GM12865 (cell line): Measurements from ENCODE around the gene TNRC6C.
"Not testable (repeated sequence)": the region's sequence is repeated elsewhere in the genome, so short reads cannot be mapped to it uniquely, and the experiment has no call there.

ENCODE experiments used
- DNase-seq: peaks from one replicate; pipeline ENCODE4 v3.0.0; 2010; ENCODE audit warnings: low read depth
- H3K4me3 ChIP-seq: 2 replicates; pipeline ENCODE4 v1.5.1; 2011; ENCODE audit warnings: mild to moderate bottlenecking, low read depth, low read length, control low read depth
- TF ChIP-seq, protein P1 (sequence below): IDR thresholded peaks from 2 replicates; pipeline ENCODE4 v1.5.1; 2011; ENCODE audit warnings: low read length, control low read depth, low read depth, inconsistent platforms; ENCODE audit not compliant: insufficient read depth; ENCODE audit errors: missing control alignments

Gene TNRC6C

GRCh38 chr17:77990301-77990700 lies 31.8 kb downstream of the TNRC6C start:
- DNase-seq = no peak
- no peak overlapping the region for H3K4me3 ChIP-seq
- TF ChIP-seq, protein P1, sequence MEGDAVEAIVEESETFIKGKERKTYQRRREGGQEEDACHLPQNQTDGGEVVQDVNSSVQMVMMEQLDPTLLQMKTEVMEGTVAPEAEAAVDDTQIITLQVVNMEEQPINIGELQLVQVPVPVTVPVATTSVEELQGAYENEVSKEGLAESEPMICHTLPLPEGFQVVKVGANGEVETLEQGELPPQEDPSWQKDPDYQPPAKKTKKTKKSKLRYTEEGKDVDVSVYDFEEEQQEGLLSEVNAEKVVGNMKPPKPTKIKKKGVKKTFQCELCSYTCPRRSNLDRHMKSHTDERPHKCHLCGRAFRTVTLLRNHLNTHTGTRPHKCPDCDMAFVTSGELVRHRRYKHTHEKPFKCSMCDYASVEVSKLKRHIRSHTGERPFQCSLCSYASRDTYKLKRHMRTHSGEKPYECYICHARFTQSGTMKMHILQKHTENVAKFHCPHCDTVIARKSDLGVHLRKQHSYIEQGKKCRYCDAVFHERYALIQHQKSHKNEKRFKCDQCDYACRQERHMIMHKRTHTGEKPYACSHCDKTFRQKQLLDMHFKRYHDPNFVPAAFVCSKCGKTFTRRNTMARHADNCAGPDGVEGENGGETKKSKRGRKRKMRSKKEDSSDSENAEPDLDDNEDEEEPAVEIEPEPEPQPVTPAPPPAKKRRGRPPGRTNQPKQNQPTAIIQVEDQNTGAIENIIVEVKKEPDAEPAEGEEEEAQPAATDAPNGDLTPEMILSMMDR = no peak

DNA sequence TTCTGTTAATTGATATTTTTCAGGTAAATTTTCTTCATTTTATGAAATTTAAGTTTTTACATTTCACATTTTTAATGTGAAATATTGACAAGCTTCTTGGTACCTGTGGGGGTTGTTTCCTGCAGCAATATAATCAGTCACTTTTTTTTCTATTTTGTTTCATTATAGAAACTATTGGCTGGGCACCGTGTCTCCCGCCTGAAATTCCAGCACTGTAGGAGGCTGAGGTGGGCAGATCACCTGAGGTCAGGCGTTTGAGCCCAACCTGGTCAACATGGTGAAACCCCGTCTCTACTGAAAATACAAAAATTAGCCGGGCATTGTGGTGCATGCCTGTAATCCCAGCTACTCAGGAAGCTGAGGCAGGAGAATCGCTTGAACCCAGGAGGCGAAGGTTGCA lies 35.2 kb downstream of the TNRC6C start:
- not testable (repeated sequence) for H3K4me3 ChIP-seq, DNase-seq

GRCh38 chr17:77995146-77995852 lies 36.8 kb downstream of the TNRC6C start:
- DNase-seq = no peak
- H3K4me3 ChIP-seq = no peak overlapping the region
- TF ChIP-seq, protein P1 = no peak

GRCh38 chr17:77996256-77996655 lies 37.8 kb downstream of the TNRC6C start:
- TF ChIP-seq, protein P1 = no peak

DNA sequence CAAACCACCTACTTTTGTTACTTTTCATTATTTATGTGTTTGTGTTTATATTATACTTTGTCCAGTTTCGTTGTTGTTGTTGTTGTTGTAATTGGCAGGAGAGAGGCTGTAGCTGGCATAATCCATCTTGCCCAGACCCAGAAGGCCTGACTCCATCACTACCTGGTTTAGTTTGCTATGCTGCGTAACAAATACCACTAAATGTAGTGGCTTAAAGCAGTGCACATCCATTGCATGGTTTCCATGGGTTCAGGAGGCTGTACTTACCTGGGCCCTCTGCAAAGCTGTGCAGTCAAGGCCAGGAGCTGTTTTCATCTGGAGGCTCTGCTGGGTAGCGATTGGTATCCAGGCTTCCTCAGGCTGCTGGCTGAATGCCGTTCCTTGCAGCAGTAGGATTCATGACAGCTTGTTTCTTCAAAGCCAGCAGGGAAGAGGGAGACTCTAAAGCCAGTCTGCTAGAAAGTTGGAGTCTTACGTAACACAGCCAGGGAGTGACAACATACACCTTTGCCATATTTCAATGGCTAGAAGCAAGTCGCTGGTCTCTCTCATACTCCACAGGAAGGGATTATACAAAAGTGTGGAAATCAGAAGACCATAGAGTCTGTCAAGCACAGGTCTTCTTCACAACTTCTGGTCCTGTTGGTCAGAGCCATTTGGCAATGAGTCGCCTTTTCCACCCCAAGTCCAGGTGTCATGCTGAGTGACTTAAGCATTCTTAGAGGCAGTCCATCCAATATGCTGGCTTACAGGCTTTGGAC lies 41.1 kb downstream of the TNRC6C start:
- TF ChIP-seq, protein P1 = no peak
- no peak overlapping the region for H3K4me3 ChIP-seq
- DNase-seq = no peak

More at GRCh38 chr17:77996256-77996655, 37.8 kb downstream of the TNRC6C start:
- no peak for DNase-seq
- H3K4me3 ChIP-seq = no peak overlapping the region

- DNase-seq = no peak
- TF ChIP-seq, protein P1 = no peak
- no peak overlapping the region for H3K4me3 ChIP-seq
Observed at GRCh38 chr17:78000341-78000740, 41.8 kb downstream of the TNRC6C start.

DNA sequence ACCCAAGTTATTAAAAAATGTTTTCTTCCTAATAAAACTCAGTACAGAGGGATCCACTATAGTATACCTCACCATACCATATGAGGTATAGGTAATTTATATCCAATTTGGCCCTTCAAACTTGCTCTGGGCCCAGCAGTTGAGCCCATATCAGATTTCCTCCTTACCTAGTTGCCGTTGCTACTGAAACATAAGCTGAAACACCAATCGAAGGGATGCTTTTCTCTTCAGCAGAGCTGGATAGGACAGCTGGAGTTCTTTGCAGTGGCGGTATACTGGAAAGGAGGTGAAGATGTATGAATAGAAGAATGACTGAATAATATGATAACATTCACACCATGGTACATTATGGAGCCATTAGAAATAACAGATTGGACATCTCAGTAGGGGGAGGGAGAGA lies 42.7 kb downstream of the TNRC6C start:
- no peak overlapping the region for H3K4me3 ChIP-seq
- no peak for DNase-seq
- TF ChIP-seq, protein P1 = no peak
